Neural progenitor cell (in vitro differentiated cells): ENCODE results near the gene IFFO2. TPM values are rescaled to one million over a fixed set of nuclear protein-coding genes. Genes with fewer than 3 reads are reported as not detected.
A peak's percentile ranks its signal among the peaks of the same experiment; 100 is the strongest.

ENCODE experiments used
- DNase-seq: peaks from one replicate; pipeline ENCODE4 v3.0.0-alpha.2; 2016; ENCODE audit warnings: low spot score
- H2AFZ ChIP-seq: fragments of 200-600 bp; sonication (generic); replicated peaks from 2 replicates; pipeline ENCODE4 v1.6.1; 2016; ENCODE audit warnings: antibody characterized with exemption
- H3F3A ChIP-seq: fragments of 200-600 bp; sonication (generic); 2 replicates; pipeline ENCODE4 v1.6.1; 2016; ENCODE audit warnings: antibody characterized with exemption, low read depth
- H3K27ac ChIP-seq: fragments of 200-600 bp; sonication (generic); 2 replicates; pipeline ENCODE4 v1.5.1; 2016; ENCODE audit warnings: mild to moderate bottlenecking
- H3K27me3 ChIP-seq: fragments of 200-600 bp; sonication (generic); 2 replicates; pipeline ENCODE4 v1.6.1; 2016; ENCODE audit warnings: mild to moderate bottlenecking, moderate library complexity
- H3K36me3 ChIP-seq: fragments of 200-600 bp; sonication (generic); 2 replicates; pipeline ENCODE4 v1.5.1; 2016
- H3K4me1 ChIP-seq: fragments of 200-600 bp; sonication (generic); 2 replicates; pipeline ENCODE4 v1.6.1; 2016; ENCODE audit warnings: mixed run types
- H3K4me2 ChIP-seq: fragments of 200-600 bp; sonication (generic); 2 replicates; pipeline ENCODE4 v1.6.1; 2016
- H3K4me3 ChIP-seq: fragments of 200-600 bp; sonication (generic); 2 replicates; pipeline ENCODE4 v1.5.1; 2016
- H3K79me2 ChIP-seq: fragments of 200-600 bp; sonication (generic); 2 replicates; pipeline ENCODE4 v1.6.1; 2016; ENCODE audit warnings: low read depth
- H3K9ac ChIP-seq: fragments of 200-600 bp; sonication (generic); 2 replicates; pipeline ENCODE4 v1.6.1; 2016
- H3K9me3 ChIP-seq: fragments of 200-600 bp; sonication (generic); 2 replicates; pipeline ENCODE4 v1.5.1; 2016; ENCODE audit warnings: low read depth
- H4K20me1 ChIP-seq: fragments of 200-600 bp; sonication (generic); 2 replicates; pipeline ENCODE4 v1.6.1; 2016; ENCODE audit warnings: low read depth
- H3K27ac Mint-ChIP-seq: 3 replicates; pipeline ENCODE4 v1.8.0; 2021; ENCODE audit warnings: mixed read lengths
- H3K27me3 Mint-ChIP-seq: 2 replicates; pipeline ENCODE4 v1.8.0; 2022; ENCODE audit warnings: low read depth, mild to moderate bottlenecking, inconsistent platforms, moderate library complexity, mixed read lengths; ENCODE audit not compliant: insufficient read depth
- H3K36me3 Mint-ChIP-seq: 3 replicates; pipeline ENCODE4 v1.8.0; 2021; ENCODE audit warnings: mixed read lengths
- H3K4me1 Mint-ChIP-seq: 3 replicates; pipeline ENCODE4 v1.8.0; 2021; ENCODE audit warnings: mixed read lengths
- H3K4me3 Mint-ChIP-seq: 3 replicates; pipeline ENCODE4 v1.8.0; 2021; ENCODE audit warnings: mild to moderate bottlenecking, moderate library complexity, mixed read lengths
- H3K9me3 Mint-ChIP-seq: 3 replicates; pipeline ENCODE4 v1.8.0; 2020; ENCODE audit warnings: mixed read lengths
- CTCF ChIP-seq: fragments of 200-600 bp; sonication (generic); IDR thresholded peaks from 2 replicates; pipeline ENCODE4 v1.5.1; 2017; ENCODE audit warnings: antibody characterized with exemption, mild to moderate bottlenecking
- EZH2 ChIP-seq: fragments of 200-600 bp; sonication (generic); IDR thresholded peaks from 2 replicates; pipeline ENCODE4 v1.6.1; 2017; ENCODE audit warnings: antibody characterized with exemption, mild to moderate bottlenecking, moderate library complexity
- EZH2phosphoT487 ChIP-seq: fragments of 200-600 bp; sonication (generic); IDR thresholded peaks from 2 replicates; pipeline ENCODE4 v1.6.1; 2017; ENCODE audit warnings: antibody characterized with exemption
- total RNA-seq: library from RNA; depleted of rRNA; stranded (reverse); fragments of >200 nt; gene quantifications from 2 replicates; pipeline ENCODE4 v1.2.3, GENCODE V29; 2015; ENCODE audit warnings: low replicate concordance

IFFO2 gene
- total RNA-seq, 1 donor from 2014 or later = 0.65 TPM

GRCh38 chr1:18965206-18966173, 9.0 kb upstream of the IFFO2 start:
- TF ChIP-seq CTCF (no peak), EZH2 (no peak), EZH2phosphoT487 (no peak)
- H3K4me1 Mint-ChIP-seq = peaks cover 16% of the 10 kb centered on the region
- H3K9me3 Mint-ChIP-seq = no peaks in the 10 kb centered on the region
- H3K27me3 ChIP-seq = no peaks in the 10 kb centered on the region
- H3K27me3 Mint-ChIP-seq = peaks cover 11% of the 10 kb centered on the region
- H3K4me2 ChIP-seq = peak overlapping the region; percentile 35
- H3K36me3 ChIP-seq = no peaks in the 10 kb centered on the region
- H3K79me2 ChIP-seq = no peaks in the 10 kb centered on the region
- no peak overlapping the region for H3K9ac ChIP-seq
- H4K20me1 ChIP-seq = no peaks in the 10 kb centered on the region
- H3K9me3 ChIP-seq = no peaks in the 10 kb centered on the region
- H2AFZ ChIP-seq = no peak overlapping the region
- peak; percentile 82 for DNase-seq
- H3K4me1 ChIP-seq = peaks cover 11% of the 10 kb centered on the region
- no peak overlapping the region for H3K27ac ChIP-seq
- H3K27ac Mint-ChIP-seq = peak overlapping the region; percentile 57
- H3F3A ChIP-seq = peaks cover 6% of the 10 kb centered on the region
- H3K4me3 Mint-ChIP-seq = peak overlapping the region; percentile 22
- H3K36me3 Mint-ChIP-seq = no peaks in the 10 kb centered on the region
- no peak overlapping the region for H3K4me3 ChIP-seq

GRCh38 chr1:18963968-18964367, 7.5 kb upstream of the IFFO2 start:
- no peaks in the 10 kb centered on the region for H3K36me3 Mint-ChIP-seq
- Histone ChIP-seq H3K79me2 (no peaks in the 10 kb centered on the region), H2AFZ (no peak overlapping the region), H3K9ac (no peak overlapping the region), H3K4me2 (no peak overlapping the region), H3K4me3 (no peak overlapping the region), H3K9me3 (no peaks in the 10 kb centered on the region), H3K4me1 (peaks cover 11% of the 10 kb centered on the region), H3K36me3 (no peaks in the 10 kb centered on the region), H3K27me3 (peaks cover 4% of the 10 kb centered on the region), H3K27ac (no peak overlapping the region), H4K20me1 (no peaks in the 10 kb centered on the region), H3F3A (peaks cover 6% of the 10 kb centered on the region)
- H3K4me1 Mint-ChIP-seq = peaks cover 16% of the 10 kb centered on the region
- H3K27me3 Mint-ChIP-seq = peaks cover 13% of the 10 kb centered on the region
- no peak for DNase-seq
- TF ChIP-seq EZH2phosphoT487 = no peak
- TF ChIP-seq EZH2 = no peak
- TF ChIP-seq CTCF = no peak
- no peak overlapping the region for H3K4me3 Mint-ChIP-seq
- H3K9me3 Mint-ChIP-seq = no peaks in the 10 kb centered on the region
- no peak overlapping the region for H3K27ac Mint-ChIP-seq

GRCh38 chr1:18962855-18963737, 6.6 kb upstream of the IFFO2 start:
- peaks cover 14% of the 10 kb centered on the region for H3K4me1 Mint-ChIP-seq
- H3K27ac Mint-ChIP-seq = no peak overlapping the region
- Histone ChIP-seq H2AFZ (no peak overlapping the region), H3F3A (peaks cover 8% of the 10 kb centered on the region), H3K9me3 (no peaks in the 10 kb centered on the region), H4K20me1 (no peaks in the 10 kb centered on the region), H3K4me1 (peaks cover 11% of the 10 kb centered on the region), H3K9ac (no peak overlapping the region), H3K27ac (no peak overlapping the region), H3K4me3 (no peak overlapping the region), H3K79me2 (no peaks in the 10 kb centered on the region), H3K36me3 (no peaks in the 10 kb centered on the region), H3K27me3 (peaks cover 12% of the 10 kb centered on the region), H3K4me2 (no peak overlapping the region)
- H3K27me3 Mint-ChIP-seq = peaks cover 13% of the 10 kb centered on the region
- no peak for DNase-seq
- H3K9me3 Mint-ChIP-seq = no peaks in the 10 kb centered on the region
- TF ChIP-seq EZH2 (no peak), CTCF (no peak), EZH2phosphoT487 (no peak)
- no peak overlapping the region for H3K4me3 Mint-ChIP-seq
- H3K36me3 Mint-ChIP-seq = no peaks in the 10 kb centered on the region
